GM23338 (cell line): ENCODE data around the gene SLC15A4.

ENCODE experiments used
- EZH2phosphoT487 ChIP-seq: fragments of 200-600 bp; sonication (generic); IDR thresholded peaks from one replicate; pipeline ENCODE4 v1.8.1; 2018; ENCODE audit warnings: antibody characterized with exemption; ENCODE audit not compliant: unreplicated experiment
- POLR2AphosphoS5 ChIP-seq: IDR thresholded peaks from 2 replicates; pipeline ENCODE4 v1.6.1; 2016; ENCODE audit warnings: antibody characterized with exemption, low read depth
- TF ChIP-seq, protein P1 (sequence below), 2 experiments: fragments of 200-600 bp in 1 of 2; sonication (generic) in 1 of 2; conservative IDR thresholded peaks; 2 replicates each; pipeline versions ENCODE4 v1.5.1 to v1.6.1; 2016 to 2017; ENCODE audit warnings: antibody characterized with exemption in 2 of 2, low read depth in 2 of 2, mild to moderate bottlenecking in 2 of 2, moderate library complexity in 1 of 2

DNA sequence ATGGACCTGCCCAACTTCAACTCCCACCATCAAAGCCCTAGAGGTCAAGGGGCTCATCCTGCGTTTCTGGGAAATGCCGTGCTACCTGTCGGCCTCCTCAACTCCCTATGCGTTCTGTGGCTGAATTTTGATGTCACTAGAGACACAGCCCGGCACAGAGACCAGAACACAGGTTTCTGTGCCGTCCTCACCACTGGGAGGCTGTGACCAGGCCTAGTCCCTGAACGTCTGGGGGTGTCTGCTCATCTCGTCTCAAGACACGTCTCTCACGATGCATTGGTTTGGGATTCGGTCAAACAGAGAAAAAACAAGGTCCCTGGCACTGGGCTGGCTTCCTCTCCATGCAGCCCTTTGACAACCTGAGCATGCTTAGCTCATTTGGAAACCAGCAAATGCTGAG is 33.5 kb downstream of the SLC15A4 start:
- TF ChIP-seq, protein P1, sequence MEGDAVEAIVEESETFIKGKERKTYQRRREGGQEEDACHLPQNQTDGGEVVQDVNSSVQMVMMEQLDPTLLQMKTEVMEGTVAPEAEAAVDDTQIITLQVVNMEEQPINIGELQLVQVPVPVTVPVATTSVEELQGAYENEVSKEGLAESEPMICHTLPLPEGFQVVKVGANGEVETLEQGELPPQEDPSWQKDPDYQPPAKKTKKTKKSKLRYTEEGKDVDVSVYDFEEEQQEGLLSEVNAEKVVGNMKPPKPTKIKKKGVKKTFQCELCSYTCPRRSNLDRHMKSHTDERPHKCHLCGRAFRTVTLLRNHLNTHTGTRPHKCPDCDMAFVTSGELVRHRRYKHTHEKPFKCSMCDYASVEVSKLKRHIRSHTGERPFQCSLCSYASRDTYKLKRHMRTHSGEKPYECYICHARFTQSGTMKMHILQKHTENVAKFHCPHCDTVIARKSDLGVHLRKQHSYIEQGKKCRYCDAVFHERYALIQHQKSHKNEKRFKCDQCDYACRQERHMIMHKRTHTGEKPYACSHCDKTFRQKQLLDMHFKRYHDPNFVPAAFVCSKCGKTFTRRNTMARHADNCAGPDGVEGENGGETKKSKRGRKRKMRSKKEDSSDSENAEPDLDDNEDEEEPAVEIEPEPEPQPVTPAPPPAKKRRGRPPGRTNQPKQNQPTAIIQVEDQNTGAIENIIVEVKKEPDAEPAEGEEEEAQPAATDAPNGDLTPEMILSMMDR (conservative IDR thresholded peaks at IDR 0.05; ENCODE audit: low read depth in 2 of 2): no peak
- no peak for TF ChIP-seq POLR2AphosphoS5
- no peak for TF ChIP-seq EZH2phosphoT487
